Activated T-helper 1 cell treated with anti-CD3 and anti-CD28 coated beads, Interleukin-2, amount 50 U/mL, for 16 hours (primary cell): Measurements from ENCODE around the gene C1orf159.
"Not testable (repeated sequence)": the region's sequence is repeated elsewhere in the genome, so short reads cannot be mapped to it uniquely, and the experiment has no call there.

Experiments used
- DNase-seq, 2 donors: peaks; one replicate each; pipeline ENCODE4 v3.0.0-alpha.2; 2020; ENCODE audit warnings: low read depth in 1 of 2, low spot score in 1 of 2

C1orf159 gene

DNA sequence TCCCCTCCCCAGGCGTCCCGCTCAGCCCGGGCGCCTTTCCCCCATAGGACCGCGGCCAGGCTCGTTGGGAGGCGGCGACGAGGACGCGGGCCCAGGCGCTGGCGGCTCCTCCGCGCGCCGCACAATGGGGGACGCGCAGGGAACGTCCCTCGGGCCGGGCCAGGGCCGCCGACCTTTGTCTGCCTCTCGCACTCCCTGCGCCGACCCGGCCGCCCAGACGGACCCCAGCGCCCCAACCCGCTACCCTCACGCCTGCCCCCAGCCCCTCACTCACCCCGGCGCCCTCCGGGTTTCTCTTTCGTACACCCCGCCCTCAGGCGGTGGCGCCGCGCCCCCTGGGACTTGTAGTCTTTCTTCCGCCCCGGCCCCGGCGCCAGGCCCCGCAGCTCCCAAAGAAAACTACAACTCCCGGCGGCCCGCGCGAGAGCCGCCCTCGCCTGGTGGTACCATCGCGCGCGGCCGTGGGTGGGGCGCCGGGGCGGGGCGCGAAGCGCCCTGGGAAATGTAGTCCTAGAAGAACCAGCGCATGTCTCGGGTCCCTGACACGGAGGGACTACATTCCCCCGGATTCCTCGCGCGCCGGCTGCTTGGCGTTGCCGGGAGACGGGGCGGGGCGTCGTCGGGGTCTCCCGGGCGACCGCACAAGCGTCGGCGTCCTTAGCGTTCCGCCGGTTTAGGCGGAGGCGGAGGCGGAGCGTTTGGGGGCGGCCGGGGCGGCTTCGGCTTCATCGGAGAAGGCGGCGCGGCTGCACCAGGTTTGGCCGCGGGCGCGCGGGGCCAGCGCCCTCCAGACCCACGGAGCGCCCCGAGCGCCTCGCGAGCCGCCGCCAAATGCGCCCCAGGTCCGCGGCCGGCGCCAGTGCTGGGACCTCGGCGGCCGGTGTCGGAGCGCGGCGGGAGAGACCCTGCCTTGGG lies at the start of gene C1orf159:
Gene C1orf159, minus strand, starts transcription at position 304 of the 915 bp plus-strand sequence. CDS start 24,546 bp downstream, outside the sequence.
- peak; percentile 98 for DNase-seq

DNA sequence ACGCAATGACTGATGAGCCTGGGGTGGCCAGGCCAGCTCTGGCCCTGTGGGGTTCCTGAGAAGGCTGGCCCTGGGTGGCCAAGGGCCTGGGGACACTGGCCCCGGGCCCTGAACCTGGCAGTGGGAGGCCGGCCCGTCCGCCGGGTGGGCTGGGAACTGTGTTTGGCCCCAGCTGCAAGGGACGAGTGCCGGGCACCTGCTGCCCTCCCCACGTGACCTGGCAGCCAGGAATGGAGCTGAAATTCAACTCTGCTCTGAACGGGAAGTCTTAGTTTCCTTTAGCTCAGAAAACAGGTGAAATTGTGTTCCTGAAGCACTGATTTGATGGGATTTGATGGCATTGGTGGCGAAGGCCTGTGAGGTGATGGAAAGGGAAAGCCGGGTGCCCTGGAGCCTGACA lies 49.6 kb upstream of the C1orf159 start:
- no peak for DNase-seq

DNA sequence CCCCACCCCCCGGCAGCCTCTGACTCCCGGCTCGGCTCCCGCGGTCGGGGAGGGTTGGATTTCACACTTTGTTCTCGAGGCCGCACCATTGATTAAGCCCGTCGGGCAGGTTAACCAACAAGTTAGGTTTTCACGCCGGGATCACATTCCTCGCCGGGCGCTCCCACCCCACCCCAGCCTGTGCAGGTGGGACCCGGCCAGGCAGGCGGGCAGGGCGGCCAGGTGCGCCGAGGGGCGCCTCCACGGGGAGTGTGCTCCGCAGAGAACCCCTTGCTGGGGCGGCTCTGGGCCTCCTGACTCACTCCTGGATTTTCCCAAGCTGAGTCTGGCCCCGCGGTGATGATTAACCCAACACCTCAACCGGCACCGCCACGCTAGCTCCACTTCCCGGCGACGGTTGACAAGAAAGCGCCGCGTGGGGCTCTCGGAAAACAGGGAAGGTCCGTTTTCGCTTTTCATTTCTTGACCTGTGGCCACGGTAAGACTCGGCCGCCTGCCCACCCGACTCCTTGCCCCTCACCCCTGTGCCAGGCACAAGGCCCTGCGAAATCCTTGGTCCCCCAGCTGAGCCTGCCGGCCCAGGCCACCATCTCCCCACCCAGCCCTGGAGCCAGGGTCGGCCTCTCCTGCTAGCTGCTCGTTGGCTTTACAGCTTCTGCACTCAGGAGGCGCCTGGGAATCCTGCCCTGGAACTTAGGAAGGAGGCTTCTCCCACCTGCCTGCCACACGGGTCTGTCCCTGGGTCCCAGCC lies 49.0 kb upstream of the C1orf159 start:
- DNase-seq: no peak

DNA sequence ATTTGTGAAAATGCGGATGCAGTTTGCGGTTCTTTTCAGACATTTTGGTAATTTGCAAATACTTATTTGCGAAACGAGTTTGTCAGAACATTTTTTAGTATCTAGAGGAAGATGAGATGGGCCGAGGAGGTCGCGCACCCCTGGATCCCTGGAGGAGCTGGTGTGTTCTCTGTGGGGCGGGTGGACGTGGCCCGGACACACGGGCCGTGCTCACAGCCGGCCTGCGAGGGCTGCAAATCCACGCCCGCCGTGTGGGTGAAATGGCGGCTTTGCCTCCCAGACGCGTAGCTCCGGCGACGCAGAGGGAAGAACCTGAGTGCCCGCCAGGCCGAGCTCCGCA lies 48.4 kb upstream of the C1orf159 start:
- DNase-seq: no peak

DNA sequence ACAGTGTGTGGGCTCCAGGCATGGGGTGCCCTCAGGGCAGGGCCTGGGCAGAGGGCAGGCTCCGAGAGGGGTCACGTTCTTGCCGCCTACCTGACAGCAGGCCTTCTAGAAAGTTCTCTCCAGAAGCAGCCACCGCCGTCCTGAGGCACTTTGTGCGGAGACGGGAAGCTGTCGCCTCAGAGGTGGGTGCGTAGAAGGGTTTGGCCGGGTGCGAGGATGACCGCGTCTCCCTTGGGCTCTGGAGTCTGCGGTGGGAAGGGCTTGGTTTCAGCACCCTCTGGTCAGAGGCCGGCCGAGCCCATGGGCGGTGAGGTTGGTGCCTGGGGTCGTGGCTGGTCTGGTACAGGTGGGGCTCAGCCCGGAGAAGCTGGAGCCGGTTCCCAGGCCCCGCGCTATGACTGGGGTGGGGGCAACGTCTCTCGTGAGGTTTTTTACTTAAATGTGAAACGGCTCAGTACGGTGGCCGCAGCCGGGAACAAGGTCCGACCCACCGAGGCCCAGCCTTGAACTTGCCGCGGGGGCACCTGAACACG lies 47.7 kb upstream of the C1orf159 start:
- no peak for DNase-seq

DNA sequence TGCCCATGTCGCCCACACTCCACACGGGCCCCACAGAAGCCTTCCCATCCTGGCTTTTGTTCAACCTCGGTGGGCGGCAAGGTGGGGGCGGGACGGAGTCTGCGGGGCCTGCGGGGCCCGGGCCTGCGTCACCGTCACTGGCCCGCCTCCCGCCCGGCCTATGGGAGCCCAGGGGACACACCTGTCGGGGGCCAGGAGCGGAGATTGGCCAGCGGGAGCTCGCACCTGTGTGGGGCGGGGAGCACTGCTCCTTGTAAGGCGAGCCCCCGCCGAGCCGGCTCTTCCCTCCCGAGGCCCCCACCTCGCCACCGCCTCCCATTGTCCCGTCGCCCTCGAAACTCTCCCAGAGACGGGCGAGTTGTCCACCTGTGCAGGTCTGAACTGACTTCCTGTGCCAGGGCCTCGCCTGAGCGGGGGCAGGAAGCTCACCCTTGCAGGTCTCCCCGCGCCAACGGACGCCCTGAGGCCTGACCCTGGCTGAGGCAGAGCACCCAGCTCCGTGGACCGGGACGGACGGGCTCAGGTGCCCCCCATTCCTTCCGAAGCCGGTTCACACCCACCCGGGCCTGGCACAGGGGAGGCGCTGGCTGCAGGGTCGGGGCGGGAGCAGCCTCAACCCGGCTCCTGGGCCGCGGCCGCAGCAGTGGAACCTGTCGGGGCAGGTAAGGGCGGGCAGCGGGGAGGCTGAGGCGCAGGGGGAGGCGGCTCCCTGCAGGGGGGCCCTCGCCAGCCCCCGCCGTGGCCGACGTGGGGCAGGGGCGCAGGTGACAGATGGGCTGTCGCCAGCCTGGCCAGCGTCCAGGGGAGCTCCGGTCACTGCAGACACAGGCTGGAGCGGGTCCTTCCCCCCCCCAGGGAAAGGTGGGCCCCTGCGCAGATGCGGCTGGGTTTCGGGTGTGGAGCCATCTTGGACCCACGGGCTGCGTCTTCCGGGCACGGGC lies 47.0 kb upstream of the C1orf159 start:
- DNase-seq: no peak

DNA sequence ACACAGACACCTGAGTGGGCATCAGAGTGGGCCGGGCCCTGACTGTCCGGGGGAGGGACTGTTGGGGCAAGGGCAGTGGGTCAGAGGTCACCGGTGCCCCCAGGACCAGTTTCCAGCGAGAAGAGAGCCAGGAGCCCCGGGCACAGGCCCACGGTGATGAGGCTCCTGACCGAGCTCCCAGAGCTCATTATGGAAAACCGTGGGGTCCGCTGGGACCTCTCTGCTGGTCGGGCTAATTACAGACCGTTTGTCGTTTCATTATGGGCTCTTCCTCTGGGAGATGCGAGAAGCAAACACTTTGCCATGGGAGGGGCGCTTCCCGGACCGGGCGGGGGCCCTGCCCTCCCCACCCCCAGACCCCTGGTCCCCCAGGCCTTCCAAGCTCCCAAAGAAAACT lies 45.8 kb upstream of the C1orf159 start:
- no peak for DNase-seq

DNA sequence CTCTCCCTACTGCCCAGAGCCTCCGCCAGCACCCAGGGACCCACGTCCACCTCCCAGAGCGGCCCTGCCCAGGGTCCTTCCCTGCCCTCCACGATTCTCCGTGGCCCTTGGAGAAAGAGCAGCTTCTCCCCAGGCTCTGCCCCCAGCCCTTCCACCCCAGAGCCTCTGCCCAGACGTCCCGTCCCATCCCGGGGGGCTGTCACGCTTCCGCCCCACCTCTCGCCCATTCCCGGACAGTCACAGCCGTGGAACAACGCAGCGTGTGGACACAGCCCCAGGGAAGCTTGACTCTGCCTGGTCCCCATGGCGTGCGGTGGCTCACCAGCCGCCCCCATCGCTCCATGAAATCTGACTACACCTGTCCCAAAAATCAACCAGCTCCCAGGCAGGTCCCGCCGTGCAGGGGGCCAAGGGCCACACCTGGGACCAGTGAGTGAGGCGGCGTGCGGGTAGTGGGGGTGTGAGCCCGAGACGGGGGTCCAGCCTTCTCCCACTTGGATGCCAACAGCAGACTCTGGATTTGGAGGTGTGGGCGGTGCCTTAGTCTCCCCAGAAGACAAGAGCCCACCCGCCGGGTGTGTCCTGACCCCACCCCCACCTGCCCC lies 45.3 kb upstream of the C1orf159 start:
- no peak for DNase-seq

DNA sequence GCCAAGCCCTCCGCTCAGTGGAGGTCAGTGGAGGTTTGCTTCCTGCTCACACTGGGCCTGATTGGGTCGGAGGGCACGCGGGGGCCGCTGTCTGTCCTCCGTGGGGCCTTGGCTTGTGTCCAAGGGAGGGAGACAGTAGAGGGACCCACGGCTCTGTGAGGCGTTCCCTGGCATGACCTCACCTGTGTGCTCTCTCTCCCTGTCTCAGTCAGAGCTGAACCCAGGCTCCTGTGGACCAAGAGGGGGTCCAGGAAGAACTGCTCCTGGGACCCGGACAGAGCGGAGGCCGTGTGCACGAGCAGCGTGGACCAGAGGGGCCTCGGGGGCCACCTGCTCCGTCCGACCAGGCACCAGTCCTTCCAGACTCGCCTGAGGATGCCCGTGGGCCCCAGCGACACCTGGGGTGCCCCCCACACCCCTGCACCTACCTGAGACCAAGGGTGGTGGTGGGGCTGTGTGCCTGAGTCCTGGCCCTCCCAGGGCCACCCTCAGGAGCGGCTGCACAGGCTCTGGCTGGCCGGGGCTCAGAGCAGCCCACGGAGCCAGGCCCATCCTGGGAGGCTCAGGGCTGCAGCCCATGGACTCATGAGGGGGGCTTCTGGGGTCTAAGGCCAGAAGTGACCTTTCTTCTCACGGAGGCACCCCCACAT lies 44.5 kb upstream of the C1orf159 start:
- no peak for DNase-seq

DNA sequence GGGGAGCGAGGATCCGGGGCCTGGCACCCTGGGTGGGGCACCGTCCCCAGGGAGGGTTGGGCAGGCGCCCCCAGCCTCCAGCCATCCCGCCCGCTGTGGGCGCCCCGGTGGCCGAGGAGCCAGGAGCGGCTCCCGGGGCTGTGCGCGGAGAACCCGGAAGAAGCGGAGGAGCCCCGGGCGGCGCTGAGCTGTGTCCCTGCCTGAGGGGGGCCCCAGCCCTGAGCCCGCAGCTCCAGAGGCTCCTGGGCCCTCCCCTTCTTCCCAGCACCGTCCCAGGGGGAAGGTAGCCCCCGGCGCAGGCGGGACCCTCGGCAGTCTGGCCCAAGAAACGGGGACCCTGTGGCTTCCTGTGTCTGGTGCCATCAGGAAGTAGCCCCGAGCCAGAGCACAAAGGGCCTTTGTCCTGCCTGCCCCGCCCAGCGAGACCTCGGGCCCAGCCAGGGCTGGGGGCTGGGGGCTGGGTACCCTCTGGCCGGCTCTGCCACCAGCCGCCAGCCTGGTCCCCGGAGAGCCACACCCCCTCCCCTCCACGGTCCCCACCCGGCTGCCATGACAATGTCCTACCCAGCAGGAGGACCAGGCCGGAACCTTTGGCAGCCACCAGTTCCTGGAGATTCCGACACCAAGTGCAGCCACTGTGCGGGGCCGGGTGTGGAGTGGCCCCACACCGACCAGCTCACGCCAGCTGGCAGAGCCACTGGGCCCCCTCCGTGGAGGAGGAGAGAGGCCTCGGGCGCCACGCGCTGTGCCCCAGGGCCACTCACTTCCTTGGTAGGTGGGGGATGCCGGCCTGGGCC lies 42.2 kb upstream of the C1orf159 start:
- DNase-seq: no peak

DNA sequence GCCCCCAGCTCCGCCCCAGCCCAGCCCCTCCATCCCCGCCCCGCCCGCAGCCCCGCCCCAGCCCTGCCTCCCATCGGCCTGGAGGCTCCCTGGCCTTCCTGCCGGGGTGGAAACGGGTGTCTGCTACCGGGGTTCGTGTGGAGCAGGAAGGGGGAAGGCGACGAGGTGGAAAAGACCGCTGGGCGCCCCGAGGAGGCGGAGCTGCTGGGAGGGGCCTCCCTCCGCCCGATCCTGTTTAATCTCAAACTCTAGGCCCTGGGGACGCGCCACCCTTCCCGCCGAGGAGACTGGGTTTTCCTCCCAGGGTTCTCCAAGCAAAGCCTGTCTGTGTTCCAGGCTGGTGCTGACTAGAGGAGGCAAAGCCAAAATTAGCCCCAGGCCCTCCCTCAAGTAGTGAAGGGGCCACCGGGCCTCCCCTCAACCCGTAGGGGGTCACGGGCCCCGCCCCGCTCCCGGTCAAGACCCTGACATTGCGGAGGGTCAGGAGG lies 41.6 kb upstream of the C1orf159 start:
- DNase-seq: peak; percentile 35 to 42

DNA sequence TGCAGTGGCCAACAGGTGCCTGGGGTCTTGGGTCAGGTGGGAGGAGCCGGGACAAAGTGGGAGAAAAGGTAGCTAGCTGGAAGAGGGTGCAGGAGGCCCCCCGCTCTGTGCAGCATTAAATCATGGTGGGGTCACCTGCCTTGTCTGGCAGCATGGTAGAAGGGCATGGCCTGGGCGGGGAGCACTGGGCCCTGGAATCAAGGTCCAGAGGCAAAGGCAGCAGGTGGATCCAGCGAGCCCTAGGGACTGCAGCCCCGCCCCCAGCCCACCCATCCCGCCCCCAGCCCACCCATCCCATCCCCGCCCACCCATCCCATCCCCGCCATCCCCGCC lies 41.1 kb upstream of the C1orf159 start:
- no peak for DNase-seq

DNA sequence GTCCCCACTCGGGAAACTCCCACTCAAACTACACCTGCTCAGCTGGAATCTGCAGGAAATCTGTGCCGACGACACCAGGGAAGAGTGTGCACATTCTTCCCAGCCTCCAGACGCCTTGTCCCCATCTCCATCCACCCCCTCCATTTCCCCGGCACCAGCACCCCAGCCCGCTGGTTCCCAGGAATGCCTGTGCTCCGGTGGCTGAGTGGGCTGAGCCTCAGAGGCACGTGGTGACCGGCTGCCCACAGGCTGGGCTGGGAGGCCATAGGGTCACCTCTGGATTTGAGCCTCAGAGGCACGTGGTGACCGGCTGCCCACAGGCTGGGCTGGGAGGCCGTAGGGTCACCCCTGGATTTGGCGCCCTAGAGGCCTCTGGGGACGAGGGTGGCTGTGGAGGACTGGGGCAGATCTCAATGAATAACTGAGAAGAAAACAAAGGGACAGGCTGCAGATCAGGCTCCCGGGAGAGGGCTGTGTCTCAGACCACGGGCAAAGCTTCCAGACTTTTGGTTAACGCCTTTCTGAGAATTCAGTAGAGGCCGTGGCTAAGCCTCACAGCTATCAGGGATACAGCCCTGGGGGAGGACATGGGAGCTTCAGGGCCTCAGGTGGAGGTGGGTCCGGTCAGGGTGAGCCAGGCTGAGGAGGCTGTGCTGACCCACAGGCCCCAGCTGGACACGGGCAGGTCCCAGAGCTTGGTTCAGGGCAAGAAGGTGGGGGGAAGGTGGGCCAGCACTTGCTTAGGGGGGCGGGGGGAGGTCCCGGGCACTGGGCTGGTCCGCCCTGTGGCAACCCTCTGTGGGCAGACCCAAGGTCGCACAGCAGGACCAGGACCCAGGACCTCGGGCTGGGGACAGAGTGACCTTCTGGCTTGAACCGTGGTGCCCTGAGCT lies 40.5 kb upstream of the C1orf159 start:
- no peak for DNase-seq

DNA sequence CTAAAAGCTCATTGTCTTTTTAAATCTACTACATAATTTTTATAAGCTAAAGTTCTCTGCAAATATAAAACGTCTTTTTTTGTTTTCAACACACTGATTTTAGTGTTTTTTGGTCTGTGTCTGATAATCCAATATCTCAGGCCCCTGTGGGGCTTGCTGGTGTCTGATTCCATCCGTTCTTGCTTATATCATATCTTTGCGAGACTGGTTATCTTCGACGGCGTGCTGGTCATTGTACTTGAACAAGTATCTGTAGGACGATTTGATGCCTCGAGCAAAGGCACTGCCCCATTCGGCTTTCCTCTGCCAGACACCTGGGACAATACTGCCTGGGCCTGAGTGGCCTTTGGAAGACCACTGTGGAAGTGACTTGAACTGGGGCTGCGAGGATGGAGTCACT lies 39.4 kb upstream of the C1orf159 start:
- DNase-seq: no peak

DNA sequence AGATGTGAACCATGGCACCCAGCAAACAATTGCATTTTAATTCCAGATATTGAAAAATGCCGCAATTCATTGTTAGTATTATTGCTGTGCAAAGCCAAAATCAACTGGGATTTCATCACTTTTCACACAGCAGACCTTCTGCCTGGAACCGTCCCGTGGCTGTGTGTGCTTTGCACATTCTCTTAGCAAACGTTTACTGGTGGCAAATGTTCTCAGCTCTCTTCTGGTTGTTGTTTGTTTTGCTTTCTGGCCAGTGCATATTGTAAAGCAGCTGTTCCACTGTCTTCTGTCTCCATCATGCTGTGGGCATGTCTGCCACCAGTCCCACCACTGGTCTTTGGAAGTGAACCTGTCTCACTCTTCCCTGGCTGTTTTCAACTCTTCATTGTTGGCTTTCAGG lies 38.0 kb upstream of the C1orf159 start:
- no peak for DNase-seq

DNA sequence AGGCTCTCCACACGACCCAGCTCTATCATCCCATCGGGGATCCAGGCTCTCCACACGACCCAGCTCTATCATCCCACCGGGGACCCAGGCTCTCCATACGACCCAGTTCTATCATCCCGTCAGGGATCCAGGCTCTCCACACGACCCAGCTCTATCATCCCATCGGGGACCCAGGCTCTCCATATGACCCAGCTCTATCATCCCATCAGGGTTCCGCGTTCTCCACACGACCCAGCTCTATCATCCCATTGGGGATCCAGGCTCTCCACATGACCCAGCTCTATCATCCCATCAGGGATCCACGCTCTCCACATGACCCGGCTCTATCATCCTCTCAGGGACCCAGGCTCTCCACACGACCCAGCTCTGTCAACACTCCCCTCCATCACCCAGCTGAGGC lies 37.3 kb upstream of the C1orf159 start:
- not testable (repeated sequence) for DNase-seq

DNA sequence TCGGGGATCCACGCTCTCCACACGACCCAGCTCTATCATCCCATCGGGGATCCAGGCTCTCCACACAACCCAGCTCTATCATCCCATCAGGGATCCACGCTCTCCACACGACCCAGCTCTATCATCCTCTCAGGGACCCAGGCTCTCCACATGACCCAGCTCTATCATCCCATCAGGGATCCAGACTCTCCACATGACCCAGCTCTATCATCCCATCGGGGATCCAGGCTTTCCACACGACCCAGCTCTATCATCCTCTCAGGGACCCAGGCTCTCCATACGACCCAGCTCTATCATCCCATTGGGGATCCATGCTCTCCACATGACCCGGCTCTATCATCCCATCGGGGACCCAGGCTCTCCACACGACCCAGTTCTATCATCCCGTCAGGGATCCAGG lies 36.5 kb upstream of the C1orf159 start:
- not testable (repeated sequence) for DNase-seq

DNA sequence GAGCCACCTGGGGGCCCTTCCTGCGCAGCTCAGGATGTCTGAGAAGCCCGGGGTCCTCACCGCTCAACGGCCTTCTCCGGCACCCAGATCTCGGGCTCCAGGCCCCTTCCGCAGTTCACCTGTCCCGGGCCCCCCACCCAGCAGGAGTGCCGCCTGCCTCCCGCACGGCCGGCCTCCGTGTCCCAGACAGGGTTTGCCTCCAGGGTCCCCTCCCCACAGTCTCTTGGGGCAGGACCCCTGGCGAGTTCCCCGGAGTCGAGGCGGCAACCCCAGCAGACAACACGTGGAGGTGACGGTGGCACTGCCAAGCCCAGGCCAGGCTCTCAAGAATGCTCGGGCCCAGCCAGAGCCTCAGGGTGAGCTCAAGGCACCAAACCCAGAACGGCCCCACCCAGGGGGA lies 35.4 kb upstream of the C1orf159 start:
- no peak for DNase-seq
